ENCODE results near the gene KIFC3.

The KIFC3 gene

GRCh38 chr16:57795431-57795878 is 6.8 kb downstream of the KIFC3 start:
- H2AFZ ChIP-seq (ENCODE audit: low read length, unreplicated experiment): no peak overlapping the region
- H3K27ac ChIP-seq (ENCODE audit: low read depth, low read length): no peak overlapping the region
- 0 out of 2 replicates have a peak, but pooled peaks cover 4% of the 10 kb centered on the region for H3K36me3 ChIP-seq (ENCODE audit: insufficient read depth, low read length)

GRCh38 chr16:57794849-57795430 is 7.4 kb downstream of the KIFC3 start:
- H3K4me1 ChIP-seq (ENCODE audit: control insufficient read depth, insufficient read depth, low read length, unreplicated experiment): peaks cover 10% of the 10 kb centered on the region
- H3K36me3 ChIP-seq (ENCODE audit: insufficient read depth, low read length): 0 out of 2 replicates have a peak, but pooled peaks cover 4% of the 10 kb centered on the region
- H2AFZ ChIP-seq (ENCODE audit: low read length, unreplicated experiment): no peak overlapping the region
- no peak overlapping the region for H3K4me3 ChIP-seq (ENCODE audit: low read depth, low read length)
- H3K27ac ChIP-seq (ENCODE audit: low read depth, low read length): no peak overlapping the region
- peaks cover 29% of the 10 kb centered on the region for H3K79me2 ChIP-seq (ENCODE audit: control insufficient read depth, insufficient read depth, low read length, unreplicated experiment)
- no peaks in the 10 kb centered on the region for H3K27me3 ChIP-seq (ENCODE audit: insufficient read depth, low read length)

More at GRCh38 chr16:57795431-57795878, 6.8 kb downstream of the KIFC3 start:
- Histone ChIP-seq H3K4me1 (ENCODE audit: control insufficient read depth, insufficient read depth, low read length, unreplicated experiment) (peaks cover 15% of the 10 kb centered on the region), H3K79me2 (ENCODE audit: control insufficient read depth, insufficient read depth, low read length, unreplicated experiment) (peaks cover 34% of the 10 kb centered on the region), H3K27me3 (ENCODE audit: insufficient read depth, low read length) (no peaks in the 10 kb centered on the region), H3K4me3 (ENCODE audit: low read depth, low read length) (no peak overlapping the region)

GRCh38 chr16:57791893-57792461 is 10.3 kb downstream of the KIFC3 start:
- H3K27ac ChIP-seq (ENCODE audit: low read depth, low read length): no peak overlapping the region
- no peaks in the 10 kb centered on the region for H3K4me1 ChIP-seq (ENCODE audit: control insufficient read depth, insufficient read depth, low read length, unreplicated experiment)
- no peak overlapping the region for H3K4me3 ChIP-seq (ENCODE audit: low read depth, low read length)
- no peaks in the 10 kb centered on the region for H3K27me3 ChIP-seq (ENCODE audit: insufficient read depth, low read length)
- H3K79me2 ChIP-seq (ENCODE audit: control insufficient read depth, insufficient read depth, low read length, unreplicated experiment): peaks cover 10% of the 10 kb centered on the region
- H2AFZ ChIP-seq (ENCODE audit: low read length, unreplicated experiment): no peak overlapping the region
- H3K36me3 ChIP-seq (ENCODE audit: insufficient read depth, low read length): no peaks in the 10 kb centered on the region

GRCh38 chr16:57791195-57791892 is 10.9 kb downstream of the KIFC3 start:
- no peaks in the 10 kb centered on the region for H3K36me3 ChIP-seq (ENCODE audit: insufficient read depth, low read length)
- peaks cover 5% of the 10 kb centered on the region for H3K79me2 ChIP-seq (ENCODE audit: control insufficient read depth, insufficient read depth, low read length, unreplicated experiment)
- no peaks in the 10 kb centered on the region for H3K27me3 ChIP-seq (ENCODE audit: insufficient read depth, low read length)
- no peaks in the 10 kb centered on the region for H3K4me1 ChIP-seq (ENCODE audit: control insufficient read depth, insufficient read depth, low read length, unreplicated experiment)
- no peak overlapping the region for H3K4me3 ChIP-seq (ENCODE audit: low read depth, low read length)
- no peak overlapping the region for H3K27ac ChIP-seq (ENCODE audit: low read depth, low read length)
- H2AFZ ChIP-seq (ENCODE audit: low read length, unreplicated experiment): no peak overlapping the region

DNA sequence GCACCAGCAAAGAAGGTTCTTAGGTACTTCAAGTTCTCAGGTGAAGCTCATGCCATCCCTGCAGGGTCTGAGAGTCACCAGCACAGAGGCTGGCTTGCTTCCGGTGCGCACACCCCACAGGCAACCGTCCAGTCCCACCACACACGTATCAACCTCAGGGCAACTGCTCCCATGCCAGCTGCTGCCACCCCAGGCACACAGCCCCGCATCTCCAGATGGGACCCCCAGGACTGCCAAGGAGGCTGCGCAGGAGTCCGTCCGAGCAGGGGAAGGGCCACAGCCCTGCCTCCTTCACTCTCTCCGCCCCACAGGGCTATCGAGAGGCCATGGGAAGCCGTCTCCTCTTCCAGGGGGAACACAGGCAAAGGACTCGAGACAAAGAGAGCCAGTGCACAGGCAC is 13.3 kb downstream of the KIFC3 start:
- Histone ChIP-seq H3K27ac (ENCODE audit: low read depth, low read length) (no peak overlapping the region), H2AFZ (ENCODE audit: low read length, unreplicated experiment) (no peak overlapping the region), H3K4me3 (ENCODE audit: low read depth, low read length) (no peak overlapping the region), H3K27me3 (ENCODE audit: insufficient read depth, low read length) (no peaks in the 10 kb centered on the region), H3K36me3 (ENCODE audit: insufficient read depth, low read length) (no peaks in the 10 kb centered on the region), H3K79me2 (ENCODE audit: control insufficient read depth, insufficient read depth, low read length, unreplicated experiment) (no peaks in the 10 kb centered on the region), H3K4me1 (ENCODE audit: control insufficient read depth, insufficient read depth, low read length, unreplicated experiment) (no peaks in the 10 kb centered on the region)

DNA sequence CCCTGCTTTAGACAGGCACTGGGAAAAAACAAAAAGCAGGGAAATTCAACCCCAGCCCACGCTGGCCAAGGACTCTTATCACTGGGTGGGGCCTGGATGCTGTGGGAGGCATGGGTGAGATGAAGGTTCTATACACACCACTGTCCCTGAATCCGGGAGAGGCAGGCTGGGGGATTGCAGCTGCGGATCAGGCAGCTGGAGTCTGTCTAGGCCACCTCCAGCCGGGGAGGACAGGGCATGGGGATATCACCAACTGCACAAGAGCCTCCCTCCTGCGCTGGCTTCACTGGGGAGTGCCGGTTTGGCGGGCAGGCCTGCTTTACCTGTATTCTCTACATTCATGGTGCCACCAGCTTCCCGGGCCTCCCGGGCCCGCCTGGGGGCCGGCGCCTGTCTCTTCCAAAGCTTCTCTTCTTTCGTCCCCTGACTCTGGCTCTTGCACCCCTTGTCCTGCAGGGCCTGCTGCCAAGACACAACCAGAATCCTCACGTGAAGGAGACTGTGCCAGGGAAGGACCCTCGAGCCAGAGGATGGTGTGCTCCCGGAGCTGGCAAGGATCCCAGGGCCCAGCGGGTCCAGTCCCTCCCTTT is 13.9 kb downstream of the KIFC3 start:
- H2AFZ ChIP-seq (ENCODE audit: low read length, unreplicated experiment): no peak overlapping the region
- H3K4me3 ChIP-seq (ENCODE audit: low read depth, low read length): no peak overlapping the region
- H3K79me2 ChIP-seq (ENCODE audit: control insufficient read depth, insufficient read depth, low read length, unreplicated experiment): no peaks in the 10 kb centered on the region
- no peak overlapping the region for H3K27ac ChIP-seq (ENCODE audit: low read depth, low read length)
- H3K4me1 ChIP-seq (ENCODE audit: control insufficient read depth, insufficient read depth, low read length, unreplicated experiment): no peaks in the 10 kb centered on the region
- H3K36me3 ChIP-seq (ENCODE audit: insufficient read depth, low read length): no peaks in the 10 kb centered on the region
- no peaks in the 10 kb centered on the region for H3K27me3 ChIP-seq (ENCODE audit: insufficient read depth, low read length)

DNA sequence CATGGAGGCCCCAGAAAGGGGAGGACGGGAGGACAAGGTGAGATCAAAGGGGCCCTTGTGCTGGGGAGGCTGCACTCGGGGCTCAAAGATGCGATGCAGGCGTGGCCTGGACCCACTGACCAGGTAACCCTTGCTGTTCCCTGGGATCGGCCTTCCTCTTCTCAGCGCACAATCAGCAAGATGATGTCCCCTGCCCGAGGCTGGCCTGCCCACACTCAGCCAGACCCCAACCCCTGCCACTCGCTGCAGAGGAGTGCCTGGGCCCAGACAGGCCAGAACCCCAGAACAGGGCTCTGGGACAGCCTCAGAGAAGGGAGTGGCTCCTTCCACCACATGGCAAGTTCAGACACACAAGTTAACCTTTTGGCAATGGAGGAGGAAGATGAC is 14.8 kb downstream of the KIFC3 start:
- Histone ChIP-seq H3K79me2 (ENCODE audit: control insufficient read depth, insufficient read depth, low read length, unreplicated experiment) (no peaks in the 10 kb centered on the region), H2AFZ (ENCODE audit: low read length, unreplicated experiment) (no peak overlapping the region), H3K27me3 (ENCODE audit: insufficient read depth, low read length) (no peaks in the 10 kb centered on the region), H3K4me3 (ENCODE audit: low read depth, low read length) (no peak overlapping the region), H3K4me1 (ENCODE audit: control insufficient read depth, insufficient read depth, low read length, unreplicated experiment) (peaks cover 5% of the 10 kb centered on the region), H3K27ac (ENCODE audit: low read depth, low read length) (no peak overlapping the region), H3K36me3 (ENCODE audit: insufficient read depth, low read length) (no peaks in the 10 kb centered on the region)

GRCh38 chr16:57786632-57787518 is 15.4 kb downstream of the KIFC3 start:
- H3K4me1 ChIP-seq (ENCODE audit: control insufficient read depth, insufficient read depth, low read length, unreplicated experiment): peaks cover 11% of the 10 kb centered on the region
- no peak overlapping the region for H3K27ac ChIP-seq (ENCODE audit: low read depth, low read length)
- H3K36me3 ChIP-seq (ENCODE audit: insufficient read depth, low read length): no peaks in the 10 kb centered on the region
- no peaks in the 10 kb centered on the region for H3K79me2 ChIP-seq (ENCODE audit: control insufficient read depth, insufficient read depth, low read length, unreplicated experiment)
- H3K4me3 ChIP-seq (ENCODE audit: low read depth, low read length): no peak overlapping the region
- H3K27me3 ChIP-seq (ENCODE audit: insufficient read depth, low read length): no peaks in the 10 kb centered on the region
- H2AFZ ChIP-seq (ENCODE audit: low read length, unreplicated experiment): no peak overlapping the region

GRCh38 chr16:57785924-57786323 is 16.4 kb downstream of the KIFC3 start:
- Histone ChIP-seq H3K4me3 (ENCODE audit: low read depth, low read length) (no peak overlapping the region), H3K27ac (ENCODE audit: low read depth, low read length) (no peak overlapping the region), H2AFZ (ENCODE audit: low read length, unreplicated experiment) (no peak overlapping the region), H3K36me3 (ENCODE audit: insufficient read depth, low read length) (no peaks in the 10 kb centered on the region), H3K27me3 (ENCODE audit: insufficient read depth, low read length) (no peaks in the 10 kb centered on the region), H3K79me2 (ENCODE audit: control insufficient read depth, insufficient read depth, low read length, unreplicated experiment) (peaks cover 4% of the 10 kb centered on the region), H3K4me1 (ENCODE audit: control insufficient read depth, insufficient read depth, low read length, unreplicated experiment) (peaks cover 14% of the 10 kb centered on the region)

GRCh38 chr16:57785385-57785784 is 16.9 kb downstream of the KIFC3 start:
- no peak overlapping the region for H3K4me3 ChIP-seq (ENCODE audit: low read depth, low read length)
- H2AFZ ChIP-seq (ENCODE audit: low read length, unreplicated experiment): no peak overlapping the region
- peaks cover 4% of the 10 kb centered on the region for H3K79me2 ChIP-seq (ENCODE audit: control insufficient read depth, insufficient read depth, low read length, unreplicated experiment)
- no peaks in the 10 kb centered on the region for H3K27me3 ChIP-seq (ENCODE audit: insufficient read depth, low read length)
- no peak overlapping the region for H3K27ac ChIP-seq (ENCODE audit: low read depth, low read length)
- peaks cover 14% of the 10 kb centered on the region for H3K4me1 ChIP-seq (ENCODE audit: control insufficient read depth, insufficient read depth, low read length, unreplicated experiment)
- no peaks in the 10 kb centered on the region for H3K36me3 ChIP-seq (ENCODE audit: insufficient read depth, low read length)

Measured in ACC112 (cell line).